OCI-LY7 (cell line): ENCODE data around the gene FRMD3. TPM values are rescaled to one million over a fixed set of nuclear protein-coding genes. Genes with fewer than 3 reads are reported as not detected.

Experiments
- BruUV-seq: library from RNA; stranded (reverse); fragments of 400-500 nt; replicated peaks from 2 replicates; lab custom pipeline; 2021; lab: Mats Ljungman, UMichigan
- CTCF ChIA-PET: fragments of 300-600 bp; sonication (Branson Sonifier 250); formaldehyde crosslinking; loops from one replicate; lab custom pipeline; 2022; ENCODE audit warnings: antibody characterized with exemption; ENCODE audit not compliant: unreplicated experiment; lab: Charles Lee
- POLR2A ChIA-PET: fragments of 300-600 bp; sonication (Branson Sonifier 250); formaldehyde crosslinking; loops from one replicate; lab custom pipeline; 2022; ENCODE audit warnings: antibody characterized with exemption; lab: Charles Lee
- DNase-seq: peaks from one replicate; pipeline ENCODE4 v3.0.0-alpha.2; 2015; ENCODE audit warnings: low spot score
- H2AFZ ChIP-seq: fragments of 200-600 bp; sonication (generic), shearing (Covaris generic); 2 replicates; pipeline ENCODE4 v1.6.1; 2014; ENCODE audit warnings: mild to moderate bottlenecking, antibody characterized with exemption, low read length, moderate library complexity
- H3K27ac ChIP-seq: fragments of 200-600 bp; sonication (generic); 2 replicates; pipeline ENCODE4 v1.5.1; 2014; ENCODE audit warnings: mixed run types, low read depth, mild to moderate bottlenecking, moderate library complexity, low read length, inconsistent platforms; ENCODE audit not compliant: poor library complexity, severe bottlenecking
- H3K36me3 ChIP-seq: fragments of 200-600 bp; sonication (generic); 2 replicates; pipeline ENCODE4 v1.6.1; 2014; ENCODE audit warnings: mild to moderate bottlenecking, antibody characterized with exemption, low read length, moderate library complexity, mixed read lengths; ENCODE audit not compliant: insufficient read depth
- H3K4me1 ChIP-seq: fragments of 200-600 bp; sonication (generic); 2 replicates; pipeline ENCODE4 v1.5.1; 2014; ENCODE audit warnings: mild to moderate bottlenecking, low read length; ENCODE audit not compliant: insufficient read depth, poor library complexity, severe bottlenecking
- H3K4me2 ChIP-seq: fragments of 200-600 bp; sonication (generic); 2 replicates; pipeline ENCODE4 v1.6.1; 2014; ENCODE audit warnings: mild to moderate bottlenecking, low read length
- H3K4me3 ChIP-seq: fragments of 200-600 bp; sonication (generic); 2 replicates; pipeline ENCODE4 v1.5.1; 2014; ENCODE audit warnings: mild to moderate bottlenecking, low read depth, low read length; ENCODE audit not compliant: poor library complexity, severe bottlenecking
- H3K79me2 ChIP-seq: fragments of 200-600 bp; sonication (generic); 2 replicates; pipeline ENCODE4 v1.6.1; 2016; ENCODE audit warnings: low read depth, mild to moderate bottlenecking, low read length, moderate library complexity, mixed read lengths; ENCODE audit not compliant: insufficient read depth
- H3K9me2 ChIP-seq: fragments of 200-600 bp; sonication (generic); 2 replicates; pipeline ENCODE4 v1.6.1; 2016; ENCODE audit warnings: mild to moderate bottlenecking, low read length, mixed read lengths; ENCODE audit not compliant: insufficient read depth
- H3K9me3 ChIP-seq: fragments of 200-600 bp; sonication (generic); 2 replicates; pipeline ENCODE4 v1.6.1; 2014; ENCODE audit warnings: mild to moderate bottlenecking, mixed run types, low read length, mixed read lengths
- H4K20me1 ChIP-seq: fragments of 200-600 bp; sonication (generic); 2 replicates; pipeline ENCODE4 v1.6.1; 2014; ENCODE audit warnings: mild to moderate bottlenecking, antibody characterized with exemption, low read length, moderate library complexity, mixed read lengths; ENCODE audit not compliant: insufficient read depth
- EZH2phosphoT487 ChIP-seq: fragments of 200-600 bp; sonication (generic); IDR thresholded peaks from 2 replicates; pipeline ENCODE4 v1.6.1; 2018; ENCODE audit warnings: low read depth, borderline replicate concordance, mild to moderate bottlenecking, mixed run types, antibody characterized with exemption, low read length, moderate library complexity, mixed read lengths
- intact Hi-C: fragments of 100-400 bp; cut with micrococcal nuclease; formaldehyde crosslinking; loops from one replicate; pipeline ENCODE4 v1.10.0; 2022; ENCODE audit not compliant: unreplicated experiment
- total RNA-seq, 2 experiments: library from RNA; depleted of rRNA in 1 of 2; stranded (reverse); fragments of >200 nt in 1 of 2; shearing (Covaris generic) in 1 of 2; gene quantifications; 2 replicates each; pipeline ENCODE4 v1.2.3, GENCODE V29; 2014 to 2022
- TF ChIP-seq, protein P1 (sequence below): fragments of 200-600 bp; sonication (generic); conservative IDR thresholded peaks from 2 replicates; pipeline ENCODE4 v1.5.1; 2014; ENCODE audit warnings: mild to moderate bottlenecking, antibody characterized with exemption, low read length, moderate library complexity, mixed read lengths

FRMD3 gene
- total RNA-seq, 2 experiments from 2014 or later: 0.48 to 1.4 TPM

DNA sequence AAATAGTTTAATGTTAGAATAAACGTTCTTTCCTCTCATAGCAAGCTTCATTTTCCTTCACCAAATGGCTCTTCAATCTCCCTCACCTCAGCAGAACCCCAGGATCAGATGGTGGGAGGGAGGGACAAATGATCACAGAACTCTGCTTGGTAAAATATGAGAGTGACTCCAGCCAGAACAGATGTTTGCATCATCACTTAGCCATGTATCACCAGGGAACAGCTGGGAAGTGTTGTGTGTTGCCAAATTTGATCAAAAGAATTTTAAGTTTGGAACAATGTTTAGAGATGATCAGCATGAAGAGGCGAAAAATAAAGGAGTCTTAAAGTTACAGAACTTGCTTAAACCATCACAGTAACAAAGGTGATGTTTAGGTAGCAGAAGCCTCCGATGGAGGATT lies 115.7 kb downstream of the FRMD3 start:
- ChIA-PET CTCF (no interaction called here), POLR2A (interaction anchor here (0.6 kb wide), 1 partner anchor 34 kb away, joined by 4 read pairs; no protein-coding TSS in a partner anchor)

DNA sequence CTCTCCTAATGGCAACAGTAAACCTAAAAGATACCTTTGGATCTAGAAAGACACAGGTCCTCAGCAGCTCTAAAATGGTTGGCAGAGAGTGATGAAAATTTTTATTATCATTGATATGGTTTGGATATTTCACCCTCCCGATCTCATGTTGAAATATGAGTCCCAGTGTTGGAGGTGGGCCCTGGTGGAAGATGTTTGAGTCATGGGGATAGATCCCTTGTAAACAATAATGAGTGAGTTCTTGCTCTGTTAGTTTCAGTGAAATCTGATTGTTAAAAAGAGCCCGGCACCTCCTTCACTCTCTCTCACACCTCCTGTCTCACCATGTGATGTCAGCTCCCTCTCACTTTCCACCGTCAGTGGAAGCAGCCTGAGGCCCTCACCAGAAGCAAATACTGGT lies 117.7 kb downstream of the FRMD3 start:
- Histone ChIP-seq H3K79me2 (no peaks in the 10 kb centered on the region), H3K36me3 (no peaks in the 10 kb centered on the region), H4K20me1 (no peaks in the 10 kb centered on the region), H3K9me2 (no peaks in the 10 kb centered on the region), H3K27ac (no peak overlapping the region), H2AFZ (no peak overlapping the region), H3K4me1 (no peaks in the 10 kb centered on the region), H3K4me2 (no peak overlapping the region), H3K9me3 (no peaks in the 10 kb centered on the region), H3K4me3 (no peak overlapping the region)
- ChIA-PET CTCF (no interaction called here), POLR2A (interaction anchor here (0.8 kb wide), 1 partner anchor 14 kb away, joined by 3 read pairs; no protein-coding TSS in a partner anchor)
- no TSS peak for BruUV-seq
- DNase-seq: no peak
- intact Hi-C loops: no loop called here
- no peak for TF ChIP-seq EZH2phosphoT487
- TF ChIP-seq, protein P1, sequence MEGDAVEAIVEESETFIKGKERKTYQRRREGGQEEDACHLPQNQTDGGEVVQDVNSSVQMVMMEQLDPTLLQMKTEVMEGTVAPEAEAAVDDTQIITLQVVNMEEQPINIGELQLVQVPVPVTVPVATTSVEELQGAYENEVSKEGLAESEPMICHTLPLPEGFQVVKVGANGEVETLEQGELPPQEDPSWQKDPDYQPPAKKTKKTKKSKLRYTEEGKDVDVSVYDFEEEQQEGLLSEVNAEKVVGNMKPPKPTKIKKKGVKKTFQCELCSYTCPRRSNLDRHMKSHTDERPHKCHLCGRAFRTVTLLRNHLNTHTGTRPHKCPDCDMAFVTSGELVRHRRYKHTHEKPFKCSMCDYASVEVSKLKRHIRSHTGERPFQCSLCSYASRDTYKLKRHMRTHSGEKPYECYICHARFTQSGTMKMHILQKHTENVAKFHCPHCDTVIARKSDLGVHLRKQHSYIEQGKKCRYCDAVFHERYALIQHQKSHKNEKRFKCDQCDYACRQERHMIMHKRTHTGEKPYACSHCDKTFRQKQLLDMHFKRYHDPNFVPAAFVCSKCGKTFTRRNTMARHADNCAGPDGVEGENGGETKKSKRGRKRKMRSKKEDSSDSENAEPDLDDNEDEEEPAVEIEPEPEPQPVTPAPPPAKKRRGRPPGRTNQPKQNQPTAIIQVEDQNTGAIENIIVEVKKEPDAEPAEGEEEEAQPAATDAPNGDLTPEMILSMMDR: no peak

More for the DNA sequence above, 115.7 kb downstream of the FRMD3 start:
- H3K27ac ChIP-seq: no peak overlapping the region
- intact Hi-C loops: no loop called here
- no peaks in the 10 kb centered on the region for H3K9me3 ChIP-seq
- TF ChIP-seq, protein P1: no peak
- TF ChIP-seq EZH2phosphoT487: no peak
- H3K4me2 ChIP-seq: no peak overlapping the region
- no peak overlapping the region for H2AFZ ChIP-seq
- no peaks in the 10 kb centered on the region for H3K4me1 ChIP-seq
- H3K4me3 ChIP-seq: no peak overlapping the region
- H3K36me3 ChIP-seq: no peaks in the 10 kb centered on the region
- no peaks in the 10 kb centered on the region; the same call in 1 of the 2 replicates for H4K20me1 ChIP-seq
- DNase-seq: no peak
- no TSS peak for BruUV-seq
- no peaks in the 10 kb centered on the region for H3K79me2 ChIP-seq
- no peaks in the 10 kb centered on the region for H3K9me2 ChIP-seq

DNA sequence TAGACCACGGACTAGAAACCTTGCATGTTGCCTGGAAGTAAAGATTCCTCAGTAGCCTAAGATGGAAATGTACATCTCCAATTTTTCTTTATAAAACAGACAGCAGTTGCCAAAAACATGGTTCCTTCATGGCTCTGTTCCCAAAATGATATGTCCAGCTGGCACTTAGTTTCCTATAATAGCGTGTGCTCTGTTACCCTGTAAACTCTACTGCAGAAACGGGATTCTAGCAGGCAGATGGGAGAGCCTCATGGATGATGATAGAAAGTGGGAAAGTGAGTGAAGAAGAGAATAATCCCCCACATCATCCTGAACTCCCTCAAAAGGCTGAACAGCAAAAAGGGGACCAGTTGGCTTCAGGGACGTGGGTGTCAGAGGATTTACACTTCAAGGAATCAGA lies 118.2 kb downstream of the FRMD3 start:
- H3K4me2 ChIP-seq: no peak overlapping the region
- no TSS peak for BruUV-seq
- H2AFZ ChIP-seq: no peak overlapping the region
- H3K9me2 ChIP-seq: no peaks in the 10 kb centered on the region
- no peak for DNase-seq
- no peaks in the 10 kb centered on the region for H3K9me3 ChIP-seq
- TF ChIP-seq EZH2phosphoT487: no peak
- TF ChIP-seq, protein P1: no peak
- intact Hi-C loops: no loop called here
- no peak overlapping the region for H3K27ac ChIP-seq
- POLR2A ChIA-PET: interaction anchor here (0.8 kb wide), 1 partner anchor 14 kb away, joined by 3 read pairs; no protein-coding TSS in a partner anchor
- no peaks in the 10 kb centered on the region for H3K79me2 ChIP-seq
- no peak overlapping the region for H3K4me3 ChIP-seq
- no peaks in the 10 kb centered on the region for H3K4me1 ChIP-seq
- CTCF ChIA-PET: no interaction called here
- H3K36me3 ChIP-seq: no peaks in the 10 kb centered on the region
- no peaks in the 10 kb centered on the region for H4K20me1 ChIP-seq
